A549 treated with DMSO at 1 μM for 4 hours (cell line): ENCODE results near the gene QRICH1. TPM values are rescaled to one million over a fixed set of nuclear protein-coding genes. Genes with fewer than 3 reads are reported as not detected.

ENCODE experiments used
- total RNA-seq: library from RNA; stranded (reverse); fragments of 200-300 nt; extraction: Qiagen RNA extraction; gene quantifications from 5 replicates; pipeline ENCODE4 v1.2.3, GENCODE V29; 2022; ENCODE audit warnings: low read depth

The QRICH1 gene
- 38.9 to 46.3 TPM (median 41.4 TPM) in 5 replicates for total RNA-seq

GRCh38 chr3:49093853-49094767 is at the start of gene QRICH1:
TSS of gene QRICH1 (minus strand) at chr3:49094071. CDS start at chr3:49077017, 17,054 bp downstream.

GRCh38 chr3:49132437-49133225 is 38.8 kb upstream of the QRICH1 start, which contains the start of gene LAMB2:
TSS of gene LAMB2 (minus strand) at chr3:49133050. CDS start at chr3:49132867, 183 bp downstream.

DNA sequence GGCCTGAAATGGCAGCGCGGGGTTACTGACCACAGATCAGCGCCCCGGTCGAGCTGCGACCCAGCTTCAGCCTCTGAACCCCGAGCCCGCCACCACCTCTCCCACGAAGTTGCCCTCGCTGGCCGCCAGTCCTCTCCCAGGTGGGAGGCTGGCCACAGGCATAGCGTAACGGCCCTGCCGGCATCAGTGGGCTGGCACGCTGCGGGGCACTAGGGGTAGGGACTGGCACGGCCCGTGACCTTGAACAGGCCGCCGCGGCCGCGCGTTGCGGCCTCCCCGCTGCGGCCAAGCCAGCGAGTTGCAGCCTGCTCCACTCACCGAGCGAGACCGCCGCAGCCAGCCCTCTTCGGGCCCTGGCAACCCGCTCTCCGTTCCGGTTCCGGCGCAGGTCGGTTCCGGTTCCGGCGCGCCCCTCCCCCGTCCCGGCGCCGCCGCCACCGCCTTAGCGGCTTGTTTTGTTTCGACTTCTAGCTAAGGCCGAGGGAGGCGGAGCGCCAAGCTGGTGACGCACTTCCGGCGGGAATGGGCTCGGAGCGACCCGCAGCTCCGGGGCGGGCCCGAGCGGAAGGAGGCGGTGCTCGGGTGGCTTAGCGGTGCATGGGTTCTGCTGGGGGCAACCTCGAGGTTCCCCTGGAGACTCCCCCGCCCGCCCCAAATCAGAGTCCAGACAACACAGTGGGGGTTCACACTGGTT is 26.7 kb upstream of the QRICH1 start, which contains the start of gene USP19:
USP19 (minus strand) TSS at position 386 of the 694 bp plus-strand sequence. CDS start 1,678 bp downstream, outside the sequence.

DNA sequence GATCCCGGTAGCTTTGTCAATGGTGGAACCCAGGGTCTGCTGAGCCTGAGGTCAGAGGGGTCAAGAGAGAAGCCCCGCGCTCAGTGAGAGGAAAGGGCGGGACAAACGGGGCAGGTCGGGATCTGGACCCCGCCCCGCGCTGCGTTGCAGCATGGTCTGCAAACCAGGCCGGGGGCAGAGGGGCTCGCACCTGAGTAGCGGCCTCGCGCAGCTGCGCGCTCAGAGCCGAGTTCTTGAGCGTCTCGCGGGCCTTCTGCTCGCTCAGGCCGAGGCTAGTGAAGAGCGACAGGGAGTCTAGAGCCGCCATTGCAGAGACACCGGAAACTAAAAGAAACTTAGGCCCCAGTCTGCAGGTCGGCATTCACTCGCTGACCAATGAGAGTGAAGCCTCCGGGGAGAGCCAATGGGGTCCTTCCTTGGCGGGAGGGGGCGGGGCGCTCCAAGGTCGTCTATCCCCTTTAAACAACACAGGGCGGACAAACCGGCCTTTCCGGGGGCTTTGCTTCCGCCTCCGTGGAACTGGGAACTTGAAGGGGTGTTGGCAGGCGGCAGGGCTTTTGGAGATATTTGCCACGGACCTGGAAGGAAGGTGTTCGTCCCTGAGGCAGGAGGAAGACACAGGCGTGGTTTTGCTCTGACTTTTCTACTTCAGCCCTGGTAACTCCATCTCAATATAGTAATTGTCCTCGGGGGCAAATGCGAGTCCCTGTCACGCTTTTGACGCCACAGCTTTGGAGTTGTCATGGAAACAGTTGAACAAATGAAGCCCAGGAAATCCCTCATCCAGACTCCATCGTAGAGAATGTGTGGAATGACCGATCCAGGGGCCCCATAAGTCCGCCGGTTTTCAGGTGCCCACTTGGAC is 10.8 kb upstream of the QRICH1 start, which contains the start of gene QARS1:
QARS1 (minus strand) TSS at position 331 of the 865 bp plus-strand sequence; CDS start at position 307, 24 bp downstream.

DNA sequence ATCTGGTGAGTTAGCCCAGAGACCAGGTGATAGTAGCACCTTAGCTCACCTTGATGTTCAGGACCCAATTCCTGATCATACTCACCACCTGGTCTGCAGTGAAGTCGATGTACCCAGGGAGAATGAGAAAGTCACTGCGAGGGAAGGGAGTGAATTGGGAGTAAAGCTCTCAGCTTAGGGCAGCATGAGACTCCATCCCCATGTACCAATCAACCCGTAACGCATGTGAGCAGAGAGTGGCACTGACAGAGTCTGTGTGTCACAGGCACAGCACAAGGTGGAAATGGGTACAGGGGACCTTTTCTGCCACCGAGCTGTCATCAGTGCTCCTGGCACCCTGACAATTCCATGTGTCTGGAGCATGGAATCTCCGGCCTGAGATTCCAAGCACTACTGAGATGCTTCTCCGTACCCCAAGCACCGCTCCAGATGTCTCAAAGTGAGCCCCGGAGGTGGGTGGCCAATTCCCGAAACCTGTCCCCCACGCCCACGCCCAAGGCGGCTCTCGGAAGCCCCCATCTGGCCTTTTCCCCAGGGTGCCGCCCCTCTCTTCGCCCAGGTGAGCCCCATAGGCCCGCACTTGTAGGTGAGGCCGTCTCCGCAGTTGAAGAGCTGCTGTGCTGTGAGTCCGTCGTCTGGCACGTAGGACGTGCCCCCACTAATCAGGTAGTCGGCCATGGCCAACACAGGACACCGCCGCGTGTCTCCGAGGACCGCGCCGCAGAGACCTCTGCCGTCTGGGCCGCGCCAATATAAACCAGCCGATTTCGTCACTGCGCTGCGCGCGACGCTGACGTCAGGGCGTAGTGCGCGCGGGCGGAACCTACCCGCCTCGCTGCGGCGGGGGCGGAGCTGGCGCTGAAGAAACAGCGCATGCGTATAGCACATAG is 65.0 kb downstream of the QRICH1 start, which contains the start of gene IMPDH2:
IMPDH2 (minus strand) TSS at position 726 of the 890 bp plus-strand sequence; CDS start at position 678, 48 bp downstream.

GRCh38 chr3:49021813-49022687 is 71.8 kb downstream of the QRICH1 start, which contains the start of gene NDUFAF3:
TSS of gene NDUFAF3 (plus strand) at chr3:49022121. CDS start at chr3:49022145, 24 bp downstream.

DNA sequence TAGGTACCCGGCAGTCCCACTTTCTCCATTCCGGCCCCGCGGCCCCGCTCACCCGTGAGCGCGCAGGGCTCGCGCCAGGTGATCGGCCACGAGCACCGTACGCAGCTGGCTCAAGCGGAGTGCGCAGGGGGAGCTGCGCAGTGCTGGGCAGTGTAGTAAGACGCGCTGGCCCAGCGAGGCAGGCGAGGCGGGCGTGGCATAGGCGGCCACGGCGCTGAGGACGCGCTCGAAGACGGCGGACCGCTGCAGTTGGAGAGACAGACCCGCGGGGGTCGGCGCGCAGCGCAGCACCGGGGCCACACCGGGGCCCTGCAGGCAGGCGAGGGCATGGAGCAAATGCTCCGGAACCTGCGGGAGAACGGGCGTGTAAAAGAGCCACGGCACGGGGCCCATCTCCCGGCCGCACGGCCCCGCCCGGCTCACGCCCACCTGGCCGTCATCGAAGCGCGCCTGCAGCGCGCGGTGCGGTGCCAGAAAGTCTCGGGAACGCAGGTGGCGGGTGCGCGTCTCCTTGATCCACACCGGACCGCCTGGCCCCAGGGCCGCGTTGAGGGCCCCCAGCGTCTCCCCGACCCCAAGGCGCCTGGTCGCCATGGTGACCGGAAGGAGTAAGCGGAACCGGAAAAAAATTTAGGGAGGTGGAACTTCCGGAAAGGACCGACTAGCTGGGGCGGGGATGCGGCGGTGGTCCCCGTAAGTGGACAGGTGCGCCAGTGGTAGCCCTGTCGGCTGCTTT is 75.7 kb downstream of the QRICH1 start, which contains the start of gene DALRD3:
DALRD3 (minus strand) TSS at position 610 of the 736 bp plus-strand sequence; CDS start at position 594, 16 bp downstream.

GRCh38 chr3:49007068-49007770 is 86.7 kb downstream of the QRICH1 start, which contains the start of gene WDR6:
TSS of gene WDR6 (plus strand) at chr3:49007391. CDS start at chr3:49007432, 41 bp downstream.

DNA sequence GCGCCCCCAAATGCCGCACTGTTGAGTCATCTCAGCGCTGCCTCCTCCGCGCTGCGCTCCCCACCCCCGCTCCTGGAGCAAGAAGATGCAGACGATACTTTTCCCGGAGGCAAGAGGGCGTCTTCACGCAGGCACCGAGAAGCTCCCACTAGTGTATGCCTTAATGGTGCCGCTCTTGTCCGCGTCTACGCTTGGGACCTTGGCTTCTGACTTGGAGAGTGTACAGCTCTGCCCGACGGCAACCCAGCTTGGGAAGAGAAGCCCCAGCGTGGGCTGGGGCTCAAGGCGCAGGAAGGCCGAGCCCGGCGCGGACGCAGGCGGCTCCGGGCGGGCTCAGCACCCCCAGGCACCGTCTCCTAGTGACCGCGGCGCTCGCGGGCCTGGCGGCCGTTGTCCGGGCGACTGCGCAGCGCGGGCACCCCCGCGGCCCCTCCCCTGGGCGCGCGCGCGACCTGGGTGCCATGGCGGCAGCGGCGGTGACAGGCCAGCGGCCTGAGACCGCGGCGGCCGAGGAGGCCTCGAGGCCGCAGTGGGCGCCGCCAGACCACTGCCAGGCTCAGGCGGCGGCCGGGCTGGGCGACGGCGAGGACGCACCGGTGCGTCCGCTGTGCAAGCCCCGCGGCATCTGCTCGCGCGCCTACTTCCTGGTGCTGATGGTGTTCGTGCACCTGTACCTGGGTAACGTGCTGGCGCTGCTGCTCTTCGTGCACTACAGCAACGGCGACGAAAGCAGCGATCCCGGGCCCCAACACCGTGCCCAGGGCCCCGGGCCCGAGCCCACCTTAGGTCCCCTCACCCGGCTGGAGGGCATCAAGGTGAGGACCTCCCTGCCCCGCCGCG is 103.9 kb downstream of the QRICH1 start, which contains the start of gene P4HTM:
P4HTM (plus strand) TSS at position 446 of the 840 bp plus-strand sequence; CDS start at position 462, 16 bp downstream.

Other genes starting within 250 kb of the QRICH1 start
- gene PRKAR2A, start 246.2 kb downstream of the QRICH1 start, total RNA-seq = 16.9 to 22.1 TPM (median 21.3 TPM) in 5 replicates
- gene SLC25A20, start 195.2 kb downstream of the QRICH1 start, total RNA-seq = 9.9 to 12.9 TPM (median 11.2 TPM) in 5 replicates
- gene ARIH2, start 175.2 kb downstream of the QRICH1 start, total RNA-seq = 60.4 to 67.4 TPM (median 64.0 TPM) in 5 replicates
- gene P4HTM, start 103.8 kb downstream of the QRICH1 start, total RNA-seq = 14.8 to 19.6 TPM (median 18.6 TPM) in 5 replicates
- gene WDR6, start 86.7 kb downstream of the QRICH1 start, total RNA-seq = 63.0 to 78.6 TPM (median 69.7 TPM) in 5 replicates
- 18.4 to 24.0 TPM (median 22.8 TPM) in 5 replicates for gene DALRD3, start 75.5 kb downstream of the QRICH1 start, total RNA-seq
- gene NDUFAF3, start 72.0 kb downstream of the QRICH1 start, total RNA-seq = 61.7 to 88.7 TPM (median 84.3 TPM) in 5 replicates
- 162 to 177 TPM (median 166 TPM) in 5 replicates for gene IMPDH2, start 64.7 kb downstream of the QRICH1 start, total RNA-seq
- 136 to 172 TPM (median 143 TPM) in 5 replicates for gene QARS1, start 10.7 kb upstream of the QRICH1 start, total RNA-seq
- 18.4 to 28.3 TPM (median 24.9 TPM) in 5 replicates for gene USP19, start 26.8 kb upstream of the QRICH1 start, total RNA-seq
- 87.0 to 93.1 TPM (median 91.1 TPM) in 5 replicates for gene LAMB2, start 39.0 kb upstream of the QRICH1 start, total RNA-seq
- gene CCDC71, start 72.3 kb upstream of the QRICH1 start, total RNA-seq = 11.4 to 15.6 TPM (median 12.4 TPM) in 5 replicates
- gene KLHDC8B, start 77.5 kb upstream of the QRICH1 start, total RNA-seq = 4.0 to 5.3 TPM (median 5.0 TPM) in 5 replicates
- gene C3orf62, start 183.2 kb upstream of the QRICH1 start, total RNA-seq = 1.8 to 2.5 TPM (median 2.0 TPM) in 5 replicates
- 11.1 to 15.8 TPM (median 13.1 TPM) in 5 replicates for gene USP4, start 246.0 kb upstream of the QRICH1 start, total RNA-seq